ENCODE measurements around the gene KLF15.

Gene KLF15

GRCh38 chr3:126300001-126300760 is 57.0 kb downstream of the KLF15 start:
- peak in 1 of 2 donors; percentile 10 for DNase-seq
- Histone ChIP-seq H3K36me3 (no peaks in the 10 kb centered on the region), H3K9me3 (peaks cover 0 to 3% (median 0%) of the 10 kb centered on the region in 3 donors), H3K4me1 (peaks cover 0 to 13% (median 5%) of the 10 kb centered on the region in 4 donors), H3K27me3 (no peaks in the 10 kb centered on the region), H3K27ac (peak overlapping the region; percentile 59 to 66), H3K4me3 (no peak overlapping the region)
- intact Hi-C loops (cut with DNase I; ENCODE audit: low total_unique reads) = no loop called here
- TF ChIP-seq CTCF (IDR thresholded peaks at IDR 0.05) = no peak

- peak in 1 of 2 donors; percentile 8 for DNase-seq
- intact Hi-C loops (cut with DNase I; ENCODE audit: low total_unique reads) = no loop called here
Measured at GRCh38 chr3:126295407-126295939, 61.7 kb downstream of the KLF15 start.

GRCh38 chr3:126294211-126294808 is 62.9 kb downstream of the KLF15 start:
- peak overlapping the region; percentile 54 to 61 for H3K27ac ChIP-seq
- no peaks in the 10 kb centered on the region for H3K9me3 ChIP-seq
- intact Hi-C loops (cut with DNase I; ENCODE audit: low total_unique reads) = no loop called here
- DNase-seq = no peak
- H3K27me3 ChIP-seq = no peaks in the 10 kb centered on the region
- TF ChIP-seq CTCF (IDR thresholded peaks at IDR 0.05) = no peak
- peaks cover 0 to 23% (median 8%) of the 10 kb centered on the region in 4 donors for H3K4me1 ChIP-seq
- no peak overlapping the region for H3K4me3 ChIP-seq
- H3K36me3 ChIP-seq = no peaks in the 10 kb centered on the region

More at GRCh38 chr3:126295407-126295939, 61.7 kb downstream of the KLF15 start:
- no peaks in the 10 kb centered on the region for H3K9me3 ChIP-seq
- no peak overlapping the region for H3K27ac ChIP-seq
- TF ChIP-seq CTCF (IDR thresholded peaks at IDR 0.05) = no peak
- no peaks in the 10 kb centered on the region for H3K36me3 ChIP-seq
- no peak overlapping the region for H3K4me3 ChIP-seq
- no peaks in the 10 kb centered on the region for H3K27me3 ChIP-seq
- peaks cover 0 to 23% (median 8%) of the 10 kb centered on the region in 4 donors for H3K4me1 ChIP-seq

- Histone ChIP-seq H3K27ac (peak overlapping the region; percentile 61 to 64), H3K36me3 (no peaks in the 10 kb centered on the region), H3K4me1 (peaks cover 0 to 29% (median 9%) of the 10 kb centered on the region in 4 donors), H3K9me3 (no peaks in the 10 kb centered on the region), H3K4me3 (no peak overlapping the region), H3K27me3 (no peaks in the 10 kb centered on the region)
- intact Hi-C loops (cut with DNase I; ENCODE audit: low total_unique reads) = no loop called here
- DNase-seq = peak; percentile 38 to 82
- no peak for TF ChIP-seq CTCF (IDR thresholded peaks at IDR 0.05)
Measured at GRCh38 chr3:126293370-126294082, 63.7 kb downstream of the KLF15 start.

All from tibial artery (tissue), 4 donors.